Measurements from ENCODE around the gene DDR2.

DDR2 gene

GRCh38 chr1:162629077-162629627 lies 3.1 kb upstream of the DDR2 start:
- peak; percentile 10 for DNase-seq (ENCODE audit: low read depth, low spot score)

DNA sequence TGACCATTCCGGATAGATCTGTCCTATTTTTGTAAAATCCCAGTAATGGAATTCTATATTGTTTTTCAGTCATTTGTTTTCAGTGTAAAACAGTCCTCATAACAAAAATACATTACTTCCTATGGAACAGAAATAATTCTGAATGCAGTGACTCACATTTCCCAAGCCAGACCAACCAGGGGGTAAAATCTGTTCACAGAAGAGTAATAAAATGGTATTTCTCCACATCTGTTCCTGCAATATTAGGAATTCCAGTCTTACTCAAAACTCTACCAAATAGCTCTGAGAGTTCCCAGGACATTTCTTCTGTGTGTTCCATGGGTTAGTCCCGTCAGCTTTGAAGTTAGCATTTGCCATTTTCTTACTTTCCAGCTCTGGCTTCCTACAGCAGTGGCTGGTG lies 2.6 kb upstream of the DDR2 start:
- DNase-seq (ENCODE audit: low read depth, low spot score): peak; percentile 16

GRCh38 chr1:162631546-162632191 lies 595 bp upstream of the DDR2 start:
- peak; percentile 13 for DNase-seq (ENCODE audit: low read depth, low spot score)

- peak; percentile 44 for DNase-seq (ENCODE audit: low read depth, low spot score)
These were observed 425 bp downstream of the DDR2 start for GRCh38 chr1:162632698-162633080.

- peak; percentile 26 for DNase-seq (ENCODE audit: low read depth, low spot score)
These were observed 958 bp downstream of the DDR2 start for GRCh38 chr1:162633081-162633762.

GRCh38 chr1:162635418-162635817 lies 3.2 kb downstream of the DDR2 start:
- no peak for DNase-seq (ENCODE audit: low read depth, low spot score)

- no peak for DNase-seq (ENCODE audit: low read depth, low spot score)
These were observed 7.5 kb downstream of the DDR2 start for GRCh38 chr1:162639718-162640117.

DNA sequence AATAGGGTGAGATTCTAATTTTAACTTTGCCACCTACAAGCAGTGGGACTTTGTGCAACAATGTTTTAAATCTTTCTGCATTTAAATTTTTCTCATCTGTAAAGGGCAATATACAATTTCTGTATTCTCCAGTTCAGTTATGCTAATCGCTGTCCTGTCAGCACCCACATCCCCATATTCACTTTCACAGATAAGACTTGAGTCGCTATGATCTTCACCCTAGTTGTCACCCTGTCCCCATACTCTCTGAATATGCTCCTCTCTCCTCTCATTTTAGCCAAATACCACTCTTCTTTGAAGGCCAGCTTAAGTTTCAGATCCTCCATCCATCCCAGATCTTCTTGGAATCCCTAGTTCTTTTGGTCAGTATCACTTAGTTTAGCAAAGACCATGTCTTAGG lies 8.8 kb downstream of the DDR2 start:
- no peak for DNase-seq (ENCODE audit: low read depth, low spot score)

DNA sequence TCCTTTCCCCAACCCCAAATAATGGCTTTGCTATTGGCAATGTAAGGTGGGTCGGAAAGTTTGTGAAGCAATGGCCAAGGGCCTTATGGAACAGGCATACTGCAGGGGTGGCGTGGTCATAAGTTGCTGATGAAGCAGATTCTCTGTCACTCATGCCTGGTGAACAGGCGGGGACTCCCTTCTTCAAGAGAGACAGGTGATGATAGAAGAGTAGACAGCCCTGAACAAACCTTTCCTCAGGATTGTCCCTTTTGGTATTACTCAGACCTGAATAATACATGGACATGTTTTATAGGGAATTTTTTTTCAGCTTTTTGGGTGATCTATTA lies 12.7 kb downstream of the DDR2 start:
- DNase-seq (ENCODE audit: low read depth, low spot score): no peak

- no peak for DNase-seq (ENCODE audit: low read depth, low spot score)
These were observed 13.4 kb downstream of the DDR2 start for GRCh38 chr1:162645666-162646065.

- DNase-seq (ENCODE audit: low read depth, low spot score): no peak
These were observed 17.3 kb downstream of the DDR2 start for GRCh38 chr1:162649583-162649982.

- DNase-seq (ENCODE audit: low read depth, low spot score): no peak
These were observed 22.8 kb downstream of the DDR2 start for GRCh38 chr1:162654915-162655620.

- DNase-seq (ENCODE audit: low read depth, low spot score): no peak
These were observed 24.0 kb downstream of the DDR2 start for GRCh38 chr1:162656266-162656665.

GRCh38 chr1:162660574-162660973 lies 28.3 kb downstream of the DDR2 start:
- peak; percentile 30 for DNase-seq (ENCODE audit: low read depth, low spot score)

GRCh38 chr1:162661336-162661735 lies 29.1 kb downstream of the DDR2 start:
- DNase-seq (ENCODE audit: low read depth, low spot score): no peak

- DNase-seq (ENCODE audit: low read depth, low spot score): no peak
These were observed 29.7 kb downstream of the DDR2 start for GRCh38 chr1:162662013-162662412.

- DNase-seq (ENCODE audit: low read depth, low spot score): no peak
These were observed 30.8 kb downstream of the DDR2 start for GRCh38 chr1:162663086-162663485.

DNA sequence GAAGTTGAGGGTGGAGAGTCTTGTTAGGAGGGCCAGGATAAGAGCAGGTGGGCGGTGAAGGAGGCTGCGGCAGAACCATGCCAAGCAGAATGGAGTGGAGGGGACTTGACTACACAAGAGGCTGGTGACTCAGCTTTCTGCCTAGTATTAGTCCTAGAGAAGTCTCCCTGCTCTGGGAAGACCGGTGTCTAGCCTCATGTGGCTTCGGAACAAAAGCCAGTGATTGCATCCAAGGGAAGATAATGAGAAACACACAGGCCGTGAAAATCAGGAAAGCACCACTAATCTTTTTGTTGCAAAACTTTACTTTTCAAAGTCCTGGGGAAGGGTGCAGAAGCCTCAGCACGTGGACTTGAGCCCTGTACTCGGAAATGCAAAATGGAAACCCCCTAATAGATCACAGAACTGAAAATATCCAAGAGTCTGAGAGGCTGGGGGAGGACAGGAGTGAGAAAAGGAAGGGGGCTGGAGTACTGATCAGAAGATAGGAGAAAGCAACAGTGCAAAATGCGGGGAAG lies 31.4 kb downstream of the DDR2 start:
- DNase-seq (ENCODE audit: low read depth, low spot score): peak; percentile 71

DNA sequence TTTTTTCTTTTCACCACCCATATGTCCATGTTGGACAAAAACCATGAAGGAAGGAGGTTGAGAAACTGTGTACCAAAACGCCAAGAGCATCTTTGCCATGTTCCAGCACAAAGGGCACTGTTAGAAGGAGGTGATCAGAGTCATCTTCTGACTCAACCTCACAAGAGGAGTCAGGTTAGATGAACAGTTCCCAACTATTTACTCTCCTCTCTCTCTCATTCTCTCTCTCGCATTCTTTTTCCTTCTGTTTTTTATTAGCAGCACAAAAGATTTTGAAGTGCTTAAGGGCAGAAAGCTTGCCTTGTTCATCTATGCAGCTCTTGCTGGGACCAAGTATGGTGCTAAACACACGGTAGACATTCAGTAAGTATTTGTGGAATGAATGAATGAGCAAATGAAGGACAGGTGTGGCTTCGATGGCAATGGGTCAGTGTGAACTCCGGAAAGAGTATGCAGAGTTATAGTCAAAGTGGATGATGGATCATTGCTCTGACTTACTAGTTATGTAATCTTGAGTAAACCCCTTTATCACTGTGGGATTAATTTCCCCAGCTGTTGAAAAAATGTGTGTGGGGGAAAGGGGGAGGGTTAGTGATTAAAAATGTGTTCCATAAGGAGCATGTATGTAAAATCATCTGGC lies 33.9 kb downstream of the DDR2 start:
- no peak for DNase-seq (ENCODE audit: low read depth, low spot score)

DNA sequence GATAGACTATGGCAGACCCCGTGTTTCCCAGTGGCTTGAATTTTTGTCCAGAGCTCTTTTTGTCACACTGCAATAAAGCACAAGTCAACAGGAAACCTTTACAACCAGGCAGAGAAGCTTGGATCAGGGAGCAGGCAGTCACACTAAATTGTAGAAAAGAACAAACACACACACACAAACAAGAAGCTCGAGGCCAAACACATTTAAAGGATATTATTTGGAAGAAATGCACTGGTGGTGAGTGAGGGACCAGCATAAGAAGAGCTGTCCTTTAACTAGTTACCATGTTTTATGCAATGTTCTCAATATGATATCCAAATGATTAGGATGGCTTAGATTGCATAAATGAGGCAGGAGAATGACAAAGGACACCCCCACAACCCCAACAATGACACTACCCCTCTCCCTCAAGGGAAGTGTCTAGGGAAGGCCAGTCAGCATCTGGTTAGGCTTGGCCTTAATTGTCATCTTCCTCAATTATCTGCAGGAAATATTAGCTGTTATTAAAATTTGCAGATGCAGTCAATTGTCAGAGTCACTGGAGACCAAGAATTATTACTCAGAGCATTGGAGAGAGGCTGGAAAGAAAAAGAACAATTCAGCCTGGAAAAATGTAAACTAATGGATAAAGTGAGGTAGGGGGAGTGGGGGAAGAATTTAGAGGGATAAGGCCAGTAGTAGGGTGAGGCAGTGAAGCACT lies 35.3 kb downstream of the DDR2 start:
- DNase-seq (ENCODE audit: low read depth, low spot score): no peak

DNA sequence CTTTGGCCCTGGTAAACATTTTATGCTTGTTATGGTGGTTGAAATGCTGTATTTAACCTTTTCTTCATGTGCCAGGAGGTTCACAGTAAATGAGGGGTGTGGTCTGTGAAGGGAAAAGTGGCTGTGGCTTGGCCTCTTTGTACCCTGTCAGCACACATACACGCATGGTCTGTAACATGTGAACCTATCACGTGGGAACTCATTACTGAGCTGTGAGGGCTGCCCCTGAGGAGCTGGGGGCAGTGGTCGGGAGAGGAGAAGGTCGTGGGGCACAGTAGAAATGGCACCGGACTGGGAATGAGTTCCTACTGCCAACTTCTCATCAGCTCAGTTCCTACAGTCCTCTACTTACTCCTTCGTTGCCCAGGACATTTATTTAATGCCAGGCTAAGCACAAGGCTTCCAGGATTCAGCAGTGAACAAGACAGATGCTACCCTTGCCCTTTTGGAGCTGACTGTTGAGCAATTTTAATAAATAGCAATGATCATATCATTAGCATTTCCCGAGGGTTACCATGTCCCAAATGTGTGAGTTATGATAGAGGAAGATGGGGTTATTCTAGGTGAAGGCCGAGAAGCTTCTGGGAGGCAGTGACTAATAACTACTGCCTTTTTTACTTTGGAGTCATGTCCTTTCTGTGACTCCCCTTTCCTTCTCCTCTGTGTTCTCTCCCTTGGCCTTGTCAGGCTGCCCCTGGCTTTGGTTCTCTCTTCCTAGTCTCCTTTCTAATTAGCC lies 38.8 kb downstream of the DDR2 start:
- no peak for DNase-seq (ENCODE audit: low read depth, low spot score)

Data from astrocyte of the hippocampus (primary cell).